Fibroblast of pulmonary artery (primary cell): ENCODE results near the gene GADD45A.

Source experiments
- DNase-seq: peaks from one replicate; pipeline ENCODE4 v3.0.0-alpha.2; 2010; ENCODE audit warnings: low read depth
- H3K4me3 ChIP-seq: replicated peaks from 2 replicates; pipeline ENCODE4 v1.5.1; 2011; ENCODE audit warnings: low read depth, mild to moderate bottlenecking, control low read depth, low read length, moderate library complexity
- CTCF ChIP-seq: IDR thresholded peaks from 2 replicates; pipeline ENCODE4 v1.5.1; 2011; ENCODE audit warnings: mild to moderate bottlenecking, control low read depth, low read length, inconsistent platforms; ENCODE audit errors: missing control alignments

GADD45A gene

GRCh38 chr1:67705735-67706453 is 20.9 kb downstream of the GADD45A start:
- DNase-seq: peak; percentile 47
- no peak for TF ChIP-seq CTCF
- no peak overlapping the region for H3K4me3 ChIP-seq

GRCh38 chr1:67708606-67709005 is 23.6 kb downstream of the GADD45A start:
- no peak overlapping the region for H3K4me3 ChIP-seq
- no peak for DNase-seq
- TF ChIP-seq CTCF: no peak

- no peak for TF ChIP-seq CTCF
- no peak overlapping the region for H3K4me3 ChIP-seq
- DNase-seq: peak; percentile 72
Observed at GRCh38 chr1:67710417-67710816, 25.4 kb downstream of the GADD45A start.

DNA sequence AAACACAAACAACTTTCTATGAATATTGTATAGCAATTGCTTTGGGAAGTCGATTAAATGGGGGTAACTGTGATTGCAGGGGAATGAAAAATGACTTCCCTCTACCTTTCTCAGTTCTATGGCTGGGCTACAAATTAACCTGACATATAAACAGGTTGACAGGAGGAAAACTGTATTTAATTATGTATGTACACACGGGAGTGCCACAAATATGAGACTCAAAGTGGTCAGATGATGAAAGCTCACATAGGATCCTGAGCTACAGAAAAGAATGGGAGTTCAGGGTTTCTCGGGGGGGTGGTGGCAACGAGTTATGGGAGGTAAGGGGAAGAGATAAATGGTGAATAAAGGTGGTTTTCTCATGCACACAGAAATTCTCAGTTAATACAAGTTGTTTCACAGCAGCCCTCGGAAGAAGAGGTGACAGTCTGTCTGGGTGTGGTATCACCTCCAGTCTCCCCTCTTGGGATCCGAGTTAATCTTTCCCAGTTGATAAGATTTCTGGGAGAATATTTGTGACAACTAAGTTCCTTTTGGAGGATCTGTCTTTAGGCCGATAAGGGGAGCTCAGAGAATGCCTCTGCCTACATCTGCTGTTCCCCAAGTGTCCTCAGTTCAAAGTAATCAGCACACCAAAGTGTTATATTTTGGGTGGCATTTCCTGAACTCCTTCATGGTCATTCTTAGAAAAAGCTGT is 26.3 kb downstream of the GADD45A start:
- TF ChIP-seq CTCF: no peak
- no peak for DNase-seq

GRCh38 chr1:67711855-67712212 is 26.8 kb downstream of the GADD45A start:
- no peak overlapping the region for H3K4me3 ChIP-seq
- no peak for DNase-seq
- TF ChIP-seq CTCF: no peak

More for the DNA sequence above, 26.3 kb downstream of the GADD45A start:
- H3K4me3 ChIP-seq: no peak overlapping the region

GRCh38 chr1:67713057-67713846 is 28.3 kb downstream of the GADD45A start:
- DNase-seq: peak; percentile 75

More at GRCh38 chr1:67713057-67713846, 28.3 kb downstream of the GADD45A start:
- H3K4me3 ChIP-seq: no peak overlapping the region
- TF ChIP-seq CTCF: no peak
